Ectodermal cell (in vitro differentiated cells): ENCODE results near the gene ZBTB21.

Source experiments
- H3K27ac ChIP-seq: 2 replicates; pipeline ENCODE4 v1.7.0; 2013; ENCODE audit warnings: mild to moderate bottlenecking, low read depth, low read length; ENCODE audit not compliant: insufficient read depth, poor library complexity, severe bottlenecking
- H3K27me3 ChIP-seq: 2 replicates; pipeline ENCODE4 v1.7.0; 2013; ENCODE audit warnings: mild to moderate bottlenecking, low read length; ENCODE audit not compliant: insufficient read depth, control insufficient read depth, poor library complexity, severe bottlenecking
- H3K36me3 ChIP-seq: one replicate; pipeline ENCODE4 v1.7.0; 2013; ENCODE audit warnings: low read length; ENCODE audit not compliant: control insufficient read depth, insufficient read depth
- H3K4me1 ChIP-seq: one replicate; pipeline ENCODE4 v1.7.0; 2013; ENCODE audit warnings: low read length; ENCODE audit not compliant: control insufficient read depth, insufficient read depth
- H3K4me3 ChIP-seq: 2 replicates; pipeline ENCODE4 v1.7.0; 2013; ENCODE audit warnings: low read depth, low read length, control low read depth; ENCODE audit not compliant: insufficient read depth
- H3K9me3 ChIP-seq: 2 replicates; pipeline ENCODE4 v1.7.0; 2013; ENCODE audit warnings: mild to moderate bottlenecking, low read length, moderate library complexity; ENCODE audit not compliant: control insufficient read depth
- WGBS, 2 experiments: methylation state at CpG; one replicate each; pipeline ENCODE4 v1.1.7; 2013; ENCODE audit warnings: missing lambda C conversion rate in 2 of 2; 5-methylcytosine and 5-hydroxymethylcytosine counted together

The ZBTB21 gene

DNA sequence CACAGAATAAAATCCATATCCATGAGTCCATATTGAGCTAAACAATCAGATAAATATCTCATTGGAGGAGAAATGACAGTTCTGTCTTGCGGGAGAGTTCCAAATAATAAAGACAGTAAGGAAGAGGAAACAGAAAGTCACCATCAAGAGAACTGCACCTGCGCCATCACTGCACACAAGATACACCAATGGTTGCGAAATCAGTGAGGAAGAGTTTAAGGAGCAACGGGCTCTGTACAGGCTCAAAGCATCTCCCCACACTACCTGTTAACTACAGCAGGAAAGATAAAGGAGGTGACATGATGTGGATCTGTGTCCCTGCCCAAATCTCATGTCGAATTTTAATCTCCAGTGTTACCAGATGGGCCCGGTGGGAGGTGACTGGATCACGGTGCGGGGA, 64.2 kb downstream of the ZBTB21 start:
- H3K4me3 ChIP-seq, result no peak overlapping the region
- WGBS, 2 experiments, result 95 to 97% methylated on average over 8 of the region's 8 CpGs
- H3K36me3 ChIP-seq, result no peaks in the 10 kb centered on the region
- H3K27ac ChIP-seq, result no peak overlapping the region
- peaks cover 5% of the 10 kb centered on the region for H3K27me3 ChIP-seq
- no peaks in the 10 kb centered on the region for H3K9me3 ChIP-seq
- peaks cover 11% of the 10 kb centered on the region for H3K4me1 ChIP-seq

DNA sequence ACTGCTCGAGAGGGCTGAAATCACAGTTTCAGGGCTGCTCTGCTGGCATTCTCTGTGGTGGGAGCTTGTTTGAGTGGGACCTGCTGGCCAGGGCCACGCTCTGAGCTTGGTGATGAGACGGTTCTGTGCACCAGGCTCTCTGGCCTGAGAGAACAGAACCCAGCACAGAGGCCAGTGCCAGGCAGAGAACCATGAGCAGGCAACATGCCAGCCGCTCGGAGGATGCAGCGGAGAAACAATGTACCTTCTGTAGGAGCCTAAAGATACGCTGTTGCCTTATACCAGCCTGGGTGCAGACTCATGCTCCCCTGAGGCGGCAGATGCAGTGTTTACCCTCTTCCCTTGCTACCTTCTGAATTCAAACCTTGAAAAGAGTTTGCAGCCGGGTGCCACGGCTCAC, 66.3 kb downstream of the ZBTB21 start:
- no peaks in the 10 kb centered on the region for H3K36me3 ChIP-seq
- WGBS, 2 experiments, result 92 to 93% methylated on average over 10 of the region's 10 CpGs
- no peak overlapping the region for H3K4me3 ChIP-seq
- no peaks in the 10 kb centered on the region for H3K9me3 ChIP-seq
- no peaks in the 10 kb centered on the region for H3K27me3 ChIP-seq
- no peak overlapping the region for H3K27ac ChIP-seq
- peaks cover 4% of the 10 kb centered on the region for H3K4me1 ChIP-seq

DNA sequence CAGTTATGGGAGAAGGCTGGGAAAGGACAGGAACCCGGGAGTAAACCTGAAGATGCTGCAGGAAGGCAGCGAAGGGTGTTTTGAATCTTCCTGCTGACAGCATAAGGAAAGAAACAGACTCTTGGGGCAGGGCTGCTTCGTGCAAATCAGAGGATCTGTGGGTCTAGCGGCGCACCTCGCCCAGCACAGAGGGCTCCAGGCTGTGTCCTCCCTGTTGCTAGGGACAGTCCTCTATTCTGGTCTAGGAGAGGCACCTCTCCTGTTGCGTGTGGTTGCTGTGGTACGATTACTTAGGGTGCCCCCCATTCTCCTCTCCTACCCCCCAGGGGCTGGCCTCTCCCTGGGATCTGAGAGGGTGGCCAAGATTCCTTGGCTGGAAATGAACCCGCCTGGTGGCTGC, 67.7 kb downstream of the ZBTB21 start:
- H3K4me3 ChIP-seq, result no peak overlapping the region
- H3K27ac ChIP-seq, result no peak overlapping the region
- 92 to 95% methylated on average over 9 of the region's 9 CpGs for WGBS, 2 experiments
- no peaks in the 10 kb centered on the region for H3K27me3 ChIP-seq
- H3K36me3 ChIP-seq, result no peaks in the 10 kb centered on the region
- H3K9me3 ChIP-seq, result no peaks in the 10 kb centered on the region
- H3K4me1 ChIP-seq, result no peaks in the 10 kb centered on the region

GRCh38 chr21:41941941-41942340, 68.2 kb downstream of the ZBTB21 start:
- no peaks in the 10 kb centered on the region for H3K27me3 ChIP-seq
- no peak overlapping the region for H3K4me3 ChIP-seq
- no peaks in the 10 kb centered on the region for H3K9me3 ChIP-seq
- WGBS, 2 experiments, result 94 to 95% methylated on average over 12 of the region's 12 CpGs
- no peak overlapping the region for H3K27ac ChIP-seq
- no peaks in the 10 kb centered on the region for H3K36me3 ChIP-seq
- no peaks in the 10 kb centered on the region for H3K4me1 ChIP-seq

- WGBS, 2 experiments, result 89 to 91% methylated on average over 2 to 3 of the region's 3 CpGs
- Histone ChIP-seq H3K9me3 (no peaks in the 10 kb centered on the region), H3K27ac (no peak overlapping the region), H3K4me3 (no peak overlapping the region), H3K36me3 (no peaks in the 10 kb centered on the region), H3K4me1 (no peaks in the 10 kb centered on the region), H3K27me3 (no peaks in the 10 kb centered on the region)
Measured at GRCh38 chr21:41940431-41940830, 69.7 kb downstream of the ZBTB21 start.

- Histone ChIP-seq H3K27ac (no peak overlapping the region), H3K27me3 (no peaks in the 10 kb centered on the region)
- WGBS, 2 experiments, result 87 to 93% methylated on average over 8 of the region's 8 CpGs
Measured at GRCh38 chr21:41939391-41939790, 70.8 kb downstream of the ZBTB21 start.

More at GRCh38 chr21:41939391-41939790, 70.8 kb downstream of the ZBTB21 start:
- Histone ChIP-seq H3K36me3 (no peaks in the 10 kb centered on the region), H3K9me3 (no peaks in the 10 kb centered on the region), H3K4me1 (no peaks in the 10 kb centered on the region), H3K4me3 (no peak overlapping the region)
